ENCODE measurements around the gene SARDH.

The SARDH gene

GRCh38 chr9:133621725-133622267 is 116.4 kb downstream of the SARDH start:
- no peak for FAIRE-seq

GRCh38 chr9:133619791-133620190 is 118.4 kb downstream of the SARDH start:
- FAIRE-seq, result no peak

- FAIRE-seq, result no peak
Observed at GRCh38 chr9:133618726-133619125, 119.4 kb downstream of the SARDH start.

- FAIRE-seq, result no peak
Observed at GRCh38 chr9:133616643-133617405, 121.3 kb downstream of the SARDH start.

GRCh38 chr9:133615606-133616188 is 122.5 kb downstream of the SARDH start:
- FAIRE-seq, result no peak

- no peak for FAIRE-seq
Observed at GRCh38 chr9:133615186-133615585, 123.0 kb downstream of the SARDH start.

- no peak for FAIRE-seq
Observed at GRCh38 chr9:133614678-133615077, 123.5 kb downstream of the SARDH start.

- no peak for FAIRE-seq
Observed at GRCh38 chr9:133614056-133614455, 124.1 kb downstream of the SARDH start.

All from G401.6 (cell line).